B cell (primary cell): ENCODE measurements around the gene IKBKE. TPM values are rescaled to one million over a fixed set of nuclear protein-coding genes. Genes with fewer than 3 reads are reported as not detected.

Source experiments
- ATAC-seq: fragments of 200-7000 bp; cut with Tn5 transposase; one replicate; pipeline ENCODE4 v1.10.0; 2021; ENCODE audit warnings: low read depth, mild to moderate bottlenecking, moderate number of reproducible peaks, moderate library complexity
- CTCF ChIA-PET: fragments of 350-600 bp; sonication (Branson Sonifier 250); formaldehyde crosslinking; loops from one replicate; lab custom pipeline; 2021; ENCODE audit warnings: antibody characterized with exemption, inconsistent platforms; lab: Charles Lee
- POLR2A ChIA-PET: fragments of 350-600 bp; sonication (Branson Sonifier 250); formaldehyde crosslinking; loops from one replicate; lab custom pipeline; 2021; ENCODE audit warnings: antibody characterized with exemption; lab: Charles Lee
- DNase-seq: peaks from one replicate; pipeline ENCODE4 v3.0.0; 2013
- H2AFZ ChIP-seq: 2 replicates; pipeline ENCODE4 v1.6.1; 2012; ENCODE audit warnings: mild to moderate bottlenecking, low read depth, low read length; ENCODE audit not compliant: insufficient read depth, poor library complexity, severe bottlenecking
- H3K27ac ChIP-seq, 2 donors: 1 replicate in 1 of 2; 2 replicates in 1 of 2; pipeline ENCODE4 v1.5.1; 2012 to 2013; ENCODE audit warnings: low read length in 2 of 2, mild to moderate bottlenecking in 2 of 2, moderate library complexity in 1 of 2
- H3K27me3 ChIP-seq, 4 experiments: fragments of 200-600 bp in 1 of 4; sonication (generic) in 1 of 4; replicated peaks in 1 of 4; 1 replicate in 2 of 4; 2 replicates in 2 of 4; pipeline versions ENCODE4 v1.6.1 to v1.7.0; 2013 to 2016; ENCODE audit warnings: low read length in 3 of 4, mild to moderate bottlenecking in 2 of 4, mixed read lengths in 1 of 4, moderate library complexity in 1 of 4; ENCODE audit not compliant: insufficient read depth in 4 of 4, control insufficient read depth in 3 of 4; ENCODE audit errors: control extremely low read depth in 1 of 4
- H3K36me3 ChIP-seq, 2 experiments: replicated peaks in 1 of 2; 1 replicate in 1 of 2; 2 replicates in 1 of 2; pipeline versions ENCODE4 v1.6.1 to v1.7.1; 2013; ENCODE audit warnings: low read length in 1 of 2; ENCODE audit not compliant: insufficient read depth in 2 of 2, control insufficient read depth in 1 of 2; ENCODE audit errors: control extremely low read depth in 1 of 2, extremely low read depth in 1 of 2
- H3K4me1 ChIP-seq, 2 donors: fragments of 200-600 bp in 1 of 2; sonication (generic) in 1 of 2; 1 replicate in 1 of 2; 2 replicates in 1 of 2; pipeline versions ENCODE4 v1.5.1 to v1.6.1; 2013 to 2017; ENCODE audit warnings: low read length in 2 of 2; ENCODE audit not compliant: control insufficient read depth in 2 of 2, insufficient read depth in 2 of 2
- H3K4me2 ChIP-seq: replicated peaks from 2 replicates; pipeline ENCODE3; 2012; ENCODE audit warnings: mild to moderate bottlenecking, low read depth, low read length; ENCODE audit not compliant: poor library complexity, severe bottlenecking
- H3K4me3 ChIP-seq, 5 experiments: fragments of 200-600 bp in 1 of 5; sonication (generic) in 1 of 5; 1 replicate in 3 of 5; 2 replicates in 2 of 5; pipeline versions ENCODE4 v1.5.1 to v1.7.0; 2011 to 2016; ENCODE audit warnings: low read length in 4 of 5, mild to moderate bottlenecking in 4 of 5, low read depth in 2 of 5, control low read depth in 1 of 5, moderate library complexity in 1 of 5; ENCODE audit not compliant: insufficient read depth in 1 of 5; ENCODE audit errors: control extremely low read depth in 1 of 5, extremely low read depth in 1 of 5
- H3K79me2 ChIP-seq: fragments of 200-600 bp; sonication (generic); one replicate; pipeline ENCODE4 v1.6.0; 2016; ENCODE audit warnings: low read length; ENCODE audit not compliant: control insufficient read depth, insufficient read depth
- H3K9ac ChIP-seq: fragments of 200-600 bp; sonication (generic); 2 replicates; pipeline ENCODE4 v1.6.1; 2017; ENCODE audit warnings: mild to moderate bottlenecking, low read length, moderate library complexity
- H3K9me3 ChIP-seq, 3 donors: one replicate each; pipeline versions ENCODE4 v1.6.1 to v1.7.1; 2013; ENCODE audit warnings: low read length in 2 of 3; ENCODE audit not compliant: control insufficient read depth in 2 of 3, insufficient read depth in 1 of 3; ENCODE audit errors: control extremely low read depth in 1 of 3
- H4K20me1 ChIP-seq: 2 replicates; pipeline ENCODE4 v1.6.0; 2012; ENCODE audit warnings: mild to moderate bottlenecking, low read length; ENCODE audit not compliant: insufficient read depth, control insufficient read depth, poor library complexity, severe bottlenecking
- H3K27ac Mint-ChIP-seq: one replicate; pipeline ENCODE4 v1.8.0; 2021; ENCODE audit warnings: mixed read lengths
- H3K27me3 Mint-ChIP-seq: one replicate; pipeline ENCODE4 v1.8.0; 2021; ENCODE audit warnings: mixed read lengths
- H3K4me1 Mint-ChIP-seq: one replicate; pipeline ENCODE4 v1.8.0; 2021; ENCODE audit warnings: mixed read lengths
- H3K4me3 Mint-ChIP-seq: one replicate; pipeline ENCODE4 v1.8.0; 2021; ENCODE audit warnings: mixed read lengths
- H3K9me3 Mint-ChIP-seq: one replicate; pipeline ENCODE4 v1.8.0; 2022; ENCODE audit warnings: mixed read lengths; ENCODE audit not compliant: insufficient read depth
- EZH2 ChIP-seq: IDR thresholded peaks from 2 replicates; pipeline ENCODE4 v1.6.1; 2012; ENCODE audit warnings: borderline replicate concordance, low read depth, mild to moderate bottlenecking, moderate library complexity, low read length; ENCODE audit not compliant: insufficient read depth, poor library complexity, severe bottlenecking
- WGBS: methylation state at CpG from one replicate; pipeline ENCODE4 v1.1.5; 2013; ENCODE audit warnings: missing lambda C conversion rate; ENCODE audit not compliant: insufficient coverage; 5-methylcytosine and 5-hydroxymethylcytosine counted together
- intact Hi-C: fragments of 100-400 bp; cut with micrococcal nuclease; formaldehyde crosslinking; loops from one replicate; pipeline ENCODE4 v1.10.0; 2022
- polyA plus RNA-seq: library from polyadenylated mRNA; depleted of rRNA; stranded (reverse); fragments of >200 nt; gene quantifications from 2 replicates; pipeline ENCODE4 v1.2.3, GENCODE V29; 2012
- total RNA-seq, 2 donors: library from RNA; stranded (reverse); fragments of 120-200 nt in 1 of 2; gene quantifications; 1 replicate in 1 of 2; 2 replicates in 1 of 2; pipeline versions ENCODE4 v1.2.3 to v1.2.4, GENCODE V29; 2013 to 2022
- TF ChIP-seq, protein P1 (sequence below): fragments of 200-600 bp; IDR thresholded peaks from one replicate; pipeline ENCODE4 v1.8.0; 2022; ENCODE audit warnings: antibody characterized with exemption, mild to moderate bottlenecking

Gene IKBKE
- total and polyA plus RNA-seq, 2 donors (not counting 1 experiment from before 2014, with no cell fraction given) = 40.8 to 55.4 TPM

DNA sequence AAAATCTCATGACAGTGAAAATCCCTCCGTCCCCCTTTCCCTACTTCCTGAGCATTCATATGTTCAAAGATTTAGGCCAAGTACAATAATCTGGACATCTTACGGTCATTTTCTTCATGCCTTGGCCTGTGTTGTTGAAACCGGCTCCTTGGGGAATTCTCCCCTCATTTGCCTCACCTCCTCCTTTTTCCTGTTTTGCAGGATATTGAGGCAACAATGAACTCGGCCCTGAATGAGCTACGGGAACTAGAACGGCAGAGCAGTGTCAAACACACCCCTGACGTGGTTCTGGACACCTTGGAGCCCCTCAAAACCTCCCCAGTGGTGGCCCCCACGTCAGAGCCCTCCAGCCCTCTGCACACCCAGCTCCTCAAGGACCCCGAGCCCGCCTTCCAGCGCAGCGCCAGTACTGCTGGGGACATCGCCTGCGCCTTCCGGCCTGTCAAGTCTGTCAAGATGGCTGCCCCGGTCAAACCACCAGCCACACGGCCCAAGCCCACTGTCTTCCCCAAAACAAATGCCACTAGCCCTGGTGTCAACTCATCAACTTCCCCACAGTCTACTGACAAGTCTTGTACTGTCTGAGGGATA, 9.3 kb upstream of the IKBKE start:
- Histone ChIP-seq H3K27me3 (no peaks in the 10 kb centered on the region), H3K4me3 (no peak overlapping the region), H4K20me1 (no peaks in the 10 kb centered on the region), H3K4me1 (peaks cover 3 to 4% of the 10 kb centered on the region in 2 donors), H3K4me2 (no peak overlapping the region), H3K36me3 (peaks cover 0 to 17% of the 10 kb centered on the region in 2 experiments), H3K9me3 (no peaks in the 10 kb centered on the region), H3K9ac (no peak overlapping the region), H3K79me2 (no peaks in the 10 kb centered on the region), H3K27ac (no peak overlapping the region), H2AFZ (no peak overlapping the region)
- ATAC-seq (no peak), DNase-seq (no peak)
- Mint-ChIP-seq H3K4me1 (peaks cover 3% of the 10 kb centered on the region), H3K27me3 (no peaks in the 10 kb centered on the region), H3K4me3 (no peak overlapping the region), H3K9me3 (no peaks in the 10 kb centered on the region), H3K27ac (no peak overlapping the region)
- TF ChIP-seq, protein P1, sequence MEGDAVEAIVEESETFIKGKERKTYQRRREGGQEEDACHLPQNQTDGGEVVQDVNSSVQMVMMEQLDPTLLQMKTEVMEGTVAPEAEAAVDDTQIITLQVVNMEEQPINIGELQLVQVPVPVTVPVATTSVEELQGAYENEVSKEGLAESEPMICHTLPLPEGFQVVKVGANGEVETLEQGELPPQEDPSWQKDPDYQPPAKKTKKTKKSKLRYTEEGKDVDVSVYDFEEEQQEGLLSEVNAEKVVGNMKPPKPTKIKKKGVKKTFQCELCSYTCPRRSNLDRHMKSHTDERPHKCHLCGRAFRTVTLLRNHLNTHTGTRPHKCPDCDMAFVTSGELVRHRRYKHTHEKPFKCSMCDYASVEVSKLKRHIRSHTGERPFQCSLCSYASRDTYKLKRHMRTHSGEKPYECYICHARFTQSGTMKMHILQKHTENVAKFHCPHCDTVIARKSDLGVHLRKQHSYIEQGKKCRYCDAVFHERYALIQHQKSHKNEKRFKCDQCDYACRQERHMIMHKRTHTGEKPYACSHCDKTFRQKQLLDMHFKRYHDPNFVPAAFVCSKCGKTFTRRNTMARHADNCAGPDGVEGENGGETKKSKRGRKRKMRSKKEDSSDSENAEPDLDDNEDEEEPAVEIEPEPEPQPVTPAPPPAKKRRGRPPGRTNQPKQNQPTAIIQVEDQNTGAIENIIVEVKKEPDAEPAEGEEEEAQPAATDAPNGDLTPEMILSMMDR = no peak
- no peak for TF ChIP-seq EZH2
- 93% methylated on average over 17 of the region's 17 CpGs for WGBS
- POLR2A ChIA-PET = no interaction called here
- CTCF ChIA-PET = interaction anchor here (0.6 to 7.9 kb wide), 13 partner anchors 9 to 522 kb away, joined by 3 to 79 read pairs (median 8); partner anchors contain the start of genes IKBKE and RASSF5
- intact Hi-C loops = no loop called here
